Parathyroid adenoma (tissue), 2 donors: ENCODE results near the gene EPB41L4B.

Experiments
- H2AFZ ChIP-seq: fragments of 300-600 bp; sonication (generic); one replicate; pipeline ENCODE4 v1.7.0; 2017; ENCODE audit warnings: antibody characterized with exemption, mild to moderate bottlenecking
- H3K27ac ChIP-seq: fragments of 300-600 bp; sonication (generic); one replicate; pipeline ENCODE4 v1.7.0; 2017
- H3K27me3 ChIP-seq: fragments of 300-600 bp; sonication (generic); one replicate; pipeline ENCODE4 v1.7.0; 2017; ENCODE audit warnings: low read length; ENCODE audit not compliant: control insufficient read depth, insufficient read depth
- H3K36me3 ChIP-seq: fragments of 300-600 bp; sonication (generic); one replicate; pipeline ENCODE4 v1.7.0; 2017; ENCODE audit warnings: low read length; ENCODE audit not compliant: control insufficient read depth, insufficient read depth
- H3K4me1 ChIP-seq: fragments of 300-600 bp; sonication (generic); one replicate; pipeline ENCODE4 v1.7.0; 2017; ENCODE audit warnings: control low read depth
- H3K4me2 ChIP-seq: fragments of 300-600 bp; sonication (generic); one replicate; pipeline ENCODE4 v1.7.0; 2017; ENCODE audit warnings: low read length
- H3K4me3 ChIP-seq: fragments of 300-600 bp; sonication (generic); one replicate; pipeline ENCODE4 v1.7.0; 2017; ENCODE audit warnings: low read depth, low read length
- H3K79me2 ChIP-seq: fragments of 300-600 bp; sonication (generic); one replicate; pipeline ENCODE4 v1.7.0; 2017; ENCODE audit warnings: control low read depth
- H3K9ac ChIP-seq: fragments of 300-600 bp; sonication (generic); one replicate; pipeline ENCODE4 v1.7.0; 2017; ENCODE audit warnings: mild to moderate bottlenecking
- H3K9me3 ChIP-seq: fragments of 300-600 bp; sonication (generic); one replicate; pipeline ENCODE4 v1.7.0; 2017; ENCODE audit warnings: low read length; ENCODE audit not compliant: control insufficient read depth
- CTCF ChIP-seq: fragments of 300-600 bp; sonication (generic); IDR thresholded peaks from one replicate; pipeline ENCODE4 v1.7.0; 2017; ENCODE audit warnings: antibody characterized with exemption, mild to moderate bottlenecking
- donor health status: primary hyperparathyroidism.

The EPB41L4B gene

GRCh38 chr9:109325089-109325488, 4.2 kb upstream of the EPB41L4B start:
- Histone ChIP-seq H3K4me3 (no peak overlapping the region), H2AFZ (no peak overlapping the region), H3K4me1 (peaks cover 16% of the 10 kb centered on the region), H3K36me3 (no peaks in the 10 kb centered on the region), H3K27me3 (no peaks in the 10 kb centered on the region), H3K79me2 (no peaks in the 10 kb centered on the region), H3K9me3 (no peaks in the 10 kb centered on the region), H3K4me2 (no peak overlapping the region), H3K9ac (no peak overlapping the region), H3K27ac (no peak overlapping the region)
- no peak for TF ChIP-seq CTCF

- Histone ChIP-seq H3K9me3 (no peaks in the 10 kb centered on the region), H3K4me2 (no peak overlapping the region), H3K27me3 (no peaks in the 10 kb centered on the region), H3K4me3 (no peak overlapping the region), H3K27ac (no peak overlapping the region), H3K9ac (no peak overlapping the region), H3K79me2 (no peaks in the 10 kb centered on the region), H2AFZ (no peak overlapping the region), H3K36me3 (no peaks in the 10 kb centered on the region), H3K4me1 (peaks cover 7% of the 10 kb centered on the region)
- no peak for TF ChIP-seq CTCF
These were observed 2.9 kb upstream of the EPB41L4B start for GRCh38 chr9:109323771-109324170.

GRCh38 chr9:109321727-109322126, 868 bp upstream of the EPB41L4B start:
- no peak for TF ChIP-seq CTCF
- Histone ChIP-seq H3K9me3 (no peaks in the 10 kb centered on the region), H3K27ac (peak overlapping the region; percentile 64), H3K4me3 (no peak overlapping the region), H2AFZ (no peak overlapping the region), H3K27me3 (no peaks in the 10 kb centered on the region), H3K9ac (no peak overlapping the region), H3K36me3 (no peaks in the 10 kb centered on the region), H3K4me2 (no peak overlapping the region), H3K4me1 (peaks cover 4% of the 10 kb centered on the region), H3K79me2 (peaks cover 4% of the 10 kb centered on the region)

- no peak for TF ChIP-seq CTCF
- Histone ChIP-seq H3K4me3 (no peak overlapping the region), H2AFZ (no peak overlapping the region), H3K79me2 (peaks cover 4% of the 10 kb centered on the region), H3K9me3 (no peaks in the 10 kb centered on the region), H3K4me2 (no peak overlapping the region), H3K27me3 (no peaks in the 10 kb centered on the region), H3K4me1 (peaks cover 4% of the 10 kb centered on the region), H3K27ac (no peak overlapping the region), H3K9ac (no peak overlapping the region), H3K36me3 (no peaks in the 10 kb centered on the region)
These were observed 523 bp downstream of the EPB41L4B start for GRCh38 chr9:109320331-109320741.

- H3K27ac ChIP-seq = no peak overlapping the region
- TF ChIP-seq CTCF = no peak
These were observed 1.1 kb downstream of the EPB41L4B start for GRCh38 chr9:109319626-109320241.

More at GRCh38 chr9:109319626-109320241, 1.1 kb downstream of the EPB41L4B start:
- Histone ChIP-seq H3K36me3 (no peaks in the 10 kb centered on the region), H3K27me3 (no peaks in the 10 kb centered on the region), H3K9me3 (no peaks in the 10 kb centered on the region), H3K79me2 (peaks cover 4% of the 10 kb centered on the region), H3K4me1 (peaks cover 4% of the 10 kb centered on the region), H3K4me2 (peak overlapping the region; percentile 76), H2AFZ (peak overlapping the region; percentile 28), H3K9ac (no peak overlapping the region), H3K4me3 (peak overlapping the region; percentile 54)
